ENCODE measurements around the gene ART5. TPM values are rescaled to one million over a fixed set of nuclear protein-coding genes. Genes with fewer than 3 reads are reported as not detected.

The ART5 gene
- total and polyA plus RNA-seq, 2 experiments from 2014 or later, result 44.9 to 58.7 TPM

DNA sequence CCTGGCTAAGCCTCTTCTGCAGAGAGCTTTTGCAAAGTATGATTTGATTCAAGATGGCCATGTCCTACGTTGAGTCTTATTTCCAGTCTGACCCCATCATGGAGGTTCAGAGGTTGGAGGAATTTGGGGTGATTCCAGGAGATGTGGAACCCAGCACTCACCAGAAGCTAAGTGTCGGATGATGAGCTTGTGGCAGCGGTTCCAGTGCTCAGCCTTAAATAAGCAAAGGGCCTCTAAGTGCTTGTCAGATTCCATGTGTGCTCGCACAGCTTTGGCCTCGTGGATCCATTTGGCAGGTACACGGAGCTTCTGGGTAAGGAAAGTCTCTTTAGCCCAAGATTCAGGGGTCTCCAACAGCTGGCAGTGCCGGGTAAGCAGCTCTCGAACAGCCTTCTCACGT is 41.2 kb upstream of the ART5 start:
- TF ChIP-seq, protein P1, sequence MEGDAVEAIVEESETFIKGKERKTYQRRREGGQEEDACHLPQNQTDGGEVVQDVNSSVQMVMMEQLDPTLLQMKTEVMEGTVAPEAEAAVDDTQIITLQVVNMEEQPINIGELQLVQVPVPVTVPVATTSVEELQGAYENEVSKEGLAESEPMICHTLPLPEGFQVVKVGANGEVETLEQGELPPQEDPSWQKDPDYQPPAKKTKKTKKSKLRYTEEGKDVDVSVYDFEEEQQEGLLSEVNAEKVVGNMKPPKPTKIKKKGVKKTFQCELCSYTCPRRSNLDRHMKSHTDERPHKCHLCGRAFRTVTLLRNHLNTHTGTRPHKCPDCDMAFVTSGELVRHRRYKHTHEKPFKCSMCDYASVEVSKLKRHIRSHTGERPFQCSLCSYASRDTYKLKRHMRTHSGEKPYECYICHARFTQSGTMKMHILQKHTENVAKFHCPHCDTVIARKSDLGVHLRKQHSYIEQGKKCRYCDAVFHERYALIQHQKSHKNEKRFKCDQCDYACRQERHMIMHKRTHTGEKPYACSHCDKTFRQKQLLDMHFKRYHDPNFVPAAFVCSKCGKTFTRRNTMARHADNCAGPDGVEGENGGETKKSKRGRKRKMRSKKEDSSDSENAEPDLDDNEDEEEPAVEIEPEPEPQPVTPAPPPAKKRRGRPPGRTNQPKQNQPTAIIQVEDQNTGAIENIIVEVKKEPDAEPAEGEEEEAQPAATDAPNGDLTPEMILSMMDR (IDR thresholded peaks at IDR 0.05; ENCODE audit: low read depth, low read length), result no peak
- Histone ChIP-seq H3K36me3 (peaks cover 63% of the 10 kb centered on the region), H3K4me3 (no peak overlapping the region), H3K27me3 (no peaks in the 10 kb centered on the region), H3K4me1 (ENCODE audit: low read depth) (no peaks in the 10 kb centered on the region), H3K27ac (no peak overlapping the region), H3K9me3 (ENCODE audit: low read depth) (no peaks in the 10 kb centered on the region)
- DNase-seq (ENCODE audit: low read depth in 1 of 2, low spot score in 1 of 2), result no peak

DNA sequence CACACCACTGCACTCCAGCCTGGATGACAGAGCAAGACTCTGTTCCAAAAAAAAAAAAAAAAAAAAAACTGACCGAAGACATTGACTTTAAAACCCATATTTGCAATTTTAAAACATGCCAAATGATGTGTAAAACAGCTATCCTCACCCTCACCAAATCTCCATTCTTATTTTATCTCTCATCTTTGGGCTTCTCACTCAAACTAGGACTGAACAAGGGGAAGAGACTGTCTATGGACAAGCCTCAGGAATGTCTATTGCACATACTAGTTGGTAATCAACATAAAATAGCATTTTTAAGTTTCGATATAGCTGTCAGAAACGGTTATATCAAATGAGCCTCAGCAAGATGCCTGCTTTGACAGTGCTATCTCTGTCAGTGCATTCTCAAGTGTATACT is 37.3 kb upstream of the ART5 start:
- H3K36me3 ChIP-seq, result peaks cover 75% of the 10 kb centered on the region
- no peaks in the 10 kb centered on the region for H3K27me3 ChIP-seq

DNA sequence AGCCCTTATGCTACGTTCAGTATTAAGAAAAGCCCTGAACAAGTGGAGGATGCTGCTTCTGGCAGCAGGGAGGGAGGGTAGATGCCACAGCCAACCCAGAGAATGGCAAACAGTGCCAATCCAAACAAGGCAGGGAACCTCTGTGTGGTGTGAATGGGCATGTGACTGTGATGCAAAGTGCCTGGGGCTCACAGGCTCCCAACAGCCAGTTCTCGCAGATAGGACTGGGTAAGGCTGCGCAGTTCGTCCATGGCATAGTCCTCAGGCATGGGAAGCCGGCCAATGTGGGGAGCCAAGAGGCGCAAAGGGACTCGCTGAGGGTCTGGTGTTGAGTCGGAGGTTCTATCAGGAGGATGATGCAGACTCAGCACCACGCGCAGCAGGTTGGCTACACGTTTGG is 34.2 kb upstream of the ART5 start:
- H3K36me3 ChIP-seq, result peaks cover 61% of the 10 kb centered on the region
- no peaks in the 10 kb centered on the region for H3K27me3 ChIP-seq
- no peaks in the 10 kb centered on the region for H3K9me3 ChIP-seq (ENCODE audit: low read depth)
- DNase-seq (ENCODE audit: low read depth in 1 of 2, low spot score in 1 of 2), result no peak
- no peak overlapping the region for H3K27ac ChIP-seq
- no peak overlapping the region for H3K4me3 ChIP-seq
- TF ChIP-seq, protein P1 (IDR thresholded peaks at IDR 0.05; ENCODE audit: low read depth, low read length), result no peak
- no peaks in the 10 kb centered on the region for H3K4me1 ChIP-seq (ENCODE audit: low read depth)

More for the DNA sequence above, 37.3 kb upstream of the ART5 start:
- H3K27ac ChIP-seq, result no peak overlapping the region
- H3K4me3 ChIP-seq, result no peak overlapping the region
- TF ChIP-seq, protein P1 (IDR thresholded peaks at IDR 0.05; ENCODE audit: low read depth, low read length), result no peak
- DNase-seq (ENCODE audit: low read depth in 1 of 2, low spot score in 1 of 2), result no peak
- H3K4me1 ChIP-seq (ENCODE audit: low read depth), result no peaks in the 10 kb centered on the region
- no peaks in the 10 kb centered on the region for H3K9me3 ChIP-seq (ENCODE audit: low read depth)

DNA sequence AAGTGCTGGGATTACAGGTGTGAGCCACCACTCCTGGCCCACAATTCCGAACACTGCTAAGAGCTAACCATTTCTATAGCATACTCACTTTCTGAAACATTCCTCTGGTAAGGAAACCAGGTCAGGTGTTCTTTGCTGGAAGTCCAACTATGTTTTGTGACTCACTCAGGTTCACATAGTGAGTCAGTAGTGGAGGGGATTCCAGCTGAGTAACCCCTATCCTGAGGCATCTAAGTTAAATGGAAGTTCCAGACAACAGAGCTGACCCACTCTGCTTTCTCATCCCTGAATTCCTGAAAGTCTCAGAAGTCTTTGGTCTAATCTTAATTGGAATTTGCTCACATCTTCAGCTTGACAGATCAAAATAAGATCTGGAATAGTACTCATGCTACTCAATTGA is 32.4 kb upstream of the ART5 start:
- no peaks in the 10 kb centered on the region for H3K27me3 ChIP-seq
- no peak overlapping the region for H3K4me3 ChIP-seq
- H3K9me3 ChIP-seq (ENCODE audit: low read depth), result no peaks in the 10 kb centered on the region
- no peak for DNase-seq (ENCODE audit: low read depth in 1 of 2, low spot score in 1 of 2)
- H3K4me1 ChIP-seq (ENCODE audit: low read depth), result peaks cover 9% of the 10 kb centered on the region
- H3K27ac ChIP-seq, result no peak overlapping the region
- peaks cover 49% of the 10 kb centered on the region for H3K36me3 ChIP-seq
- TF ChIP-seq, protein P1 (IDR thresholded peaks at IDR 0.05; ENCODE audit: low read depth, low read length), result no peak

DNA sequence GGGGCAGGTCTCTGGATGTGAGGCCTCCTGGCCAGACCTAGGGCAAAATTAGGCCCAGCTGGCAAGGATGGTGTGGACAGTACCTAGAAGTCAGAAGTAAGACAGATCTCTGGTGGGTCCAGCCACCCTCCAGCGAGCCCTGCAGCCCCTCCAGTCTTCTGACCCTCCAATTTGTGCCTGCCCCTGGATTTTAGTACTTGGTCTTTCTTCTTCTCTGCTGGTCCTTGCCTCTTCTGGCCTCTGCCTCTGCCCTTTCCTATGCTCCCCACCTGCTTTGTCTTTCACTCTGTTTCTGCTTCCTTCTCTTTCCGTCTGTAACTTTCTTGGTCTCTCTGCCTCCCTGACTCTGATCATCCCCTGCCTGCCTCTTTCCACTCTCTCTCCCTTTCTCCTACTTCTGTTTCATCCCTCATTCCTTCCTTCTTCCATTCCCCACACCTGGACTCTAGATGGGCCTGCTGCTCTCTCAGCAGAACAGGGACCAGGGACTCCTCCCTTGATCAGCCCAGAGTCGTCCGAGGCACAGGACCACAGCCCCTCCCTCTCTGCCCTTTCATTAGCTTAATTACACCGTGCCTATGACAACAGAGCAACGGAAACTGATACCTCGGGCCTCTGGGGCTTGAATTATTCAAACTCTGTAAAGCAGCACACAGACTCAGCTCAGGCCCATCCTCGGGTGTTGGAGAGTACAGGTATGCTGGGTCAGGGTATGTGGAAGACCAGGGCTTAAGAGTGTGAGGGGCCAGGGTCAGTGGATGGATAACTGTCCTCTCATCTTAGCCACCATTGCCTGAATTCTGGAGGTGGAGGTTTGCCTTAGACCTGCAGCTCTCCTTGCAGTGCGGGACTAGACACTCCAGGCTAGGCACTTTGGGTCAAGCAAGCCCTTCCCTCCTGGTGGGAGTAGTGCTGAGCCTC is 29.8 kb upstream of the ART5 start, which contains the start of gene CHRNA10:
Gene CHRNA10 (minus strand): TSS at position 51 of the 921 bp plus-strand sequence. CDS start 72 bp downstream, outside the sequence.
- TF ChIP-seq, protein P1 (IDR thresholded peaks at IDR 0.05; ENCODE audit: low read depth, low read length), result no peak
- peak within 1 kb of the TSS; percentile 68 for H3K27ac ChIP-seq
- no peaks in the 10 kb centered on the region for H3K27me3 ChIP-seq
- H3K4me1 ChIP-seq (ENCODE audit: low read depth), result peaks cover 9% of the 10 kb centered on the region
- DNase-seq (ENCODE audit: low read depth in 1 of 2, low spot score in 1 of 2), result peak in 1 of 2 donors; percentile 2
- no peak within 1 kb of the TSS for H3K4me3 ChIP-seq
- no peaks in the 10 kb centered on the region for H3K9me3 ChIP-seq (ENCODE audit: low read depth)
- H3K36me3 ChIP-seq, result peaks cover 29% of the 10 kb centered on the region

Measured in cardiac muscle cell (in vitro differentiated cells and primary cell).